Thyroid gland (tissue), 4 donors: ENCODE measurements around the gene MBL2.

Source experiments
- CTCF ChIP-seq, 6 experiments: fragments of 200-600 bp in 3 of 6; fragments of 450-650 bp in 3 of 6; sonication (generic) in 3 of 6; IDR thresholded peaks; one replicate each; pipeline ENCODE4 v1.5.1; 2016 to 2019; ENCODE audit warnings: antibody characterized with exemption in 6 of 6, mild to moderate bottlenecking in 2 of 6, inconsistent platforms in 1 of 6, moderate library complexity in 1 of 6
- POLR2A ChIP-seq, 2 donors: fragments of 450-650 bp; IDR thresholded peaks; one replicate each; pipeline ENCODE4 v1.6.1; 2017; ENCODE audit warnings: antibody characterized with exemption in 2 of 2, mild to moderate bottlenecking in 2 of 2, moderate library complexity in 1 of 2

- TF ChIP-seq CTCF (IDR thresholded peaks at IDR 0.05) (no peak), POLR2A (IDR thresholded peaks at IDR 0.05) (no peak)
These were observed 8.0 kb upstream of the MBL2 start for GRCh38 chr10:52780391-52781155.
